GM19328 (cell line): ENCODE results near the gene SART3.
"Not testable (repeated sequence)": the region's sequence is repeated elsewhere in the genome, so short reads cannot be mapped to it uniquely, and the experiment has no call there.

Source experiments
- ATAC-seq: cut with Tn5 transposase; IDR thresholded peaks from one replicate; pipeline ENCODE4 v1.9.1; 2021; ENCODE audit warnings: mild to moderate bottlenecking, moderate library complexity; ENCODE audit not compliant: unreplicated experiment

The SART3 gene

DNA sequence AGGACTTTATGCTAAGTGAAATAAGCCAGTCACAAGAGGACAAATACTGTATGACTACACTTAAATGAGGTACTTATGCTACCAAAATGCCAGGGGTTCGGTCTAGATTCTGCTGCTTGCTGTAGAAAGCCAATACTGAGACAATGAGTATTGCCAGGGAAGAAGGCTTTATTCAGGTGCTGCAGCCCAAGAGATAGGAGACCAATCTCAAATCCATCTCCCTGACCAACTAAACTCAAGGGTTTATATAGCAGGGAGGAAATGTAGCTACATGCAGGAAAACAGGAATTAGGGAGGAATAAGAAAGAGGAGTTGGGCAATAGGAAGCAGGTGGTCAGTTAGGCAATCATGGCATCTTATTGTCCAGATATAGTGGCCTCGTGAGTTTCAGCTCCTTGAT, 58.1 kb downstream of the SART3 start:
- no peak for ATAC-seq

DNA sequence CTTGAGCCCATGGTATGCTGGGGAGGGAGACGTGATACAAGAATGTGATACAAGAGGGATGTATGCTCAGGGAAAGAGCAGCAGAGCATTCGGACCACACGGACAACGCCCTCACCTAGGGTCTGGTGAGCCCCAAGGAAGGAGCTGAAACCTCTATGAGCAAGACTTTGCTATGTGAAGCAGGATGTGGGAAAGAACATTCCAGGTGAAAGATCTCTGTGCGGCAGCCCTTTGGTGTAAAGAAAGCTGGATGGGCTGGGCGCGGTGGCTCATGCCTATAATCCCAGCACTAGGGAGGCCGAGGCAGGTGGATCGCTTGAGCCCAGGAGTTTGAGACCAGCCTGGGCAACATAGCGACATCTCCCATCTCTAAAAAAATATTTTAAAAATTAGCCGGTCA, 62.8 kb downstream of the SART3 start:
- no peak for ATAC-seq

DNA sequence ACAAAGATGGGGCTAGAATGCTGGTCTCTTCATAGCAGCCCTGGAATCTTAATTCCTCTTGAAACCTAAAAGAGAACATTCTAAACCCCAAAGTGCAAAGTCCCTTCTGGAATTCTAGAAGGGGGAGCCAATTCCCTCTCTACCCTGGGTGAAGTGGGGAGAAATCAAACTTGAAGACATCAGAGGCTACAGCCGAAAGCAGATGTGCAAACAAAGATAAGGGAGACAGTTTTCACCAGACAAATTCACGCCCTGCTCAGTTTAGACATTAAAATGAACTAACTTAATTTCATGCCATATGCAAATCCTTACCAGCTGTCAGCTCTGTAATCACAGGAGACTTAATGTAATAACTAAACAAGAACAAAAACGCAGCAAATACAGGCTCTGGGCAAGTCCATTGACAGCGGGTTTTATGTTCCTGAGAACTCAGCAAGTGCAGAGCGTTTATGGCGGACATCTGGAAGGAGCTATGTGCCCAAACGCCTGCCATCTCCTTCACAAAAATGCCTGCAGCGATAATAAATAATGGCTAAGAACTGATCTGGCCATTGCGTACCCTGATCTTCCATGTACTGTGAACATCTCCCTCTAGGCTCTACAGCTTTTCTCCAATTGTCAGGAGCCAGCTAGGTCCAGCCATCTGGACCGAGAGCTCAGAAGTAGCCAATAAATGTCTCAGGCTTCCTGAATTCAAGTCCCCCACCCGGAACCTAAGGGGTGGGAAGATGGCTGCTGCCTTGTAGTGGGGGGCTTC, 65.0 kb downstream of the SART3 start:
- no peak for ATAC-seq

DNA sequence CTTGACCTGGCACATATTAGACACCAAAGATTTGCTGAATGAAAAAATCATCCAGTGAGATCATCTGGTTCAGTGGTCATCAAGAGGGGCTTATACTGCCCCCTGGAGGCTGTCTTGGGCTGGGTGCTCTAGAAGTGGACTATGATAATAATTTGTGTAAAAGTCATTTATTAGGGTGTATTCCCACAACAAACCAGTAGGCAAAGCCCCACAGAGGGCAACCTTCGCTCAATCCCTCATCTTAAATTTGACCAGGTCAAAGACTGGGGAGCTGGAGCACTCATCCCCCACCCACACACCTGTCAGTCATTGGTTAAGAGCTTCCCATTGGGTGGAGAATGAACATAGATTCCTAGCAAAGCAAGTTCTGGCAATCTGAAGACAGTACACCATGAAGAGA, 65.9 kb downstream of the SART3 start:
- ATAC-seq, result no peak

DNA sequence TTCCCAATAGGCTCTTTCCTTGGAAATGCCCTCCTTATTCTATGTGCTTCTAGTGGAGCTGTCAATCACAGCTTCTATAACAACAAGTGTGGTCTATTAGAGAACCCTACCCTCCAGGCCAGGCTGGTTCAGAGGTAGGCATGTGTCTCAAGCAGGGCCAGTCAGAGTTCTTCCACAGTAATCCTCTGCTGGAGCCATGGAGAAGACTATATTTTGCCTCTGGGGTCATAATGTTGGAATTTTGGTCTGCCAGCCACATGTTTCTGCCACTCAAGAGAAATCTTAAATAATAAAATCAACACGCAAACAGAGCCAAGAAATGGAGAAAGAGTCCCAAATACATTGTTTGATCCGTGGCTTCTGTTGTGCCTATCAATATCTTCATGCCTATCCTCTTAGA, 69.7 kb downstream of the SART3 start:
- no peak for ATAC-seq

DNA sequence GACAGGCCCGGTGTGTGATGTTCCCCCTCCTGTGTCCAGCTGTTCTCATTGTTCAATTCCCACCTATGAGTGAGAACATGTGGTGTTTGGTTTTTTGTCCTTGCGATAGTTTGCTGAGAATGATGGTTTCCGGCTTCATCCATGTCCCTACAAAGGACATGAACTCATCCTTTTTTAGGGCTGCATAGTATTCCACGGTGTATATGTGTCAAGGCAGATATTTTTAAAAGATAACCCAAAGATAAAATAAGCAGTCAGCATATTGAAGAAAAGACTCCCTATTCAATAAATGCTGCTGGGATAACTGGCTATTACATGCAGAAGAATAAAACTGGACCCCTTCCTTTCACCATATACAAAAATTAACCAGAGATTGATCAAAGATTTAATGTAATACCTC, 73.9 kb downstream of the SART3 start:
- not testable (repeated sequence) for ATAC-seq

DNA sequence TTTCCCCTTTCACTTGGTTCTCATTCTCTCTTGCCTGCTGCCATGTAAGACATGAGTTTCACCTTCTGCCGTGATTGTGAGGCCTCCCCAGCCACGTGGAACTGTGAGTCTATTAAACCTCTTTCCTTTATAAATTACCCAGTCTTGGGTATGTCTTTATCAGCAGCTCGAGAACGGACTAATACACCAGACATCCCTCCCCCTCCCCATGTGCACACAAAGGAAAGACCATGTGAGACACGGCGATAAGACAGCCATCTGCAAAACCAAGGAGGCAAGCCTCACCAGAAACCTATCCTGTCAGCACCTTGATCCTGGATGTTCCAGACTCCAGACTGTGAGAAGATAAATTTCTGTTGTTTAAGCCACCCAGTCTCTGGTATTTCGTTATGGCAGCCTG, 75.6 kb downstream of the SART3 start:
- ATAC-seq, result not testable (repeated sequence)

DNA sequence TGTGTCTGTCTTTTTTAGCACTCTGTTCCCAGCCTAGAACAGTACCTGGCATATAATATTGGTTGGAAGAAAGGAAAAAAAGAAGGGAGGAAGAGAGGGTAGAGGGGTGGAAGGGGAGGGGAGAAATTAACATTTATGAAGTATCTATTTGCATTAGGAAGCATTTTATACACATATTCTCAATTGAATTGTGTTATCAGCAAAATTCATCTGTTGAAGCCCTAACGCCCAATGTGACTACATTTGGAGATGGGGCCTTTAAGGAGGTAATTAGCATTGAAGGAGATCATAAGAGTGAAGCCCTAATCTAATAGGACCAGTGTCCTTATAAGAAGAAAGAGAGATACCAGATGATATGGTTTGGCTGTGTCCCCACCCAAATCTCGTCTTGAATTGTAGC, 76.1 kb downstream of the SART3 start:
- no peak for ATAC-seq

DNA sequence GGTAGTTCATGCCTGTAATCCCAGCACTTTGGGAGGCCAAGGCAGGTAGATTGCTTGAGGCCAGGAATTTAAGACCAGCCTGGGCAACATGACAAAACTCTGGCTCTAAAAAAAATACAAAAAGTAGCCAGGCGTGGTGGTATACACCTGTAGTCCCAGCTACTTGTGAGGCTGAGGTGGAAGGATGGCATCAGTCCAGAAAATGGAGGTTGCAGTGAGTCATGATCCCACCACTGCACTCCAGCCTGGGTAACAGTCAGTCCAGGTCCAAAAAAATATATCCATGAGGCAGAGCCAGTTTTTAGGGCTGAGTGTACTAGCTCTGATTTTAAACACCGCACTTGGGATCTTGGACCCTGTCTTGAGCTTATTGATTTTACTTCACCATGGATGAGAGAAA, 76.5 kb downstream of the SART3 start:
- ATAC-seq, result no peak

DNA sequence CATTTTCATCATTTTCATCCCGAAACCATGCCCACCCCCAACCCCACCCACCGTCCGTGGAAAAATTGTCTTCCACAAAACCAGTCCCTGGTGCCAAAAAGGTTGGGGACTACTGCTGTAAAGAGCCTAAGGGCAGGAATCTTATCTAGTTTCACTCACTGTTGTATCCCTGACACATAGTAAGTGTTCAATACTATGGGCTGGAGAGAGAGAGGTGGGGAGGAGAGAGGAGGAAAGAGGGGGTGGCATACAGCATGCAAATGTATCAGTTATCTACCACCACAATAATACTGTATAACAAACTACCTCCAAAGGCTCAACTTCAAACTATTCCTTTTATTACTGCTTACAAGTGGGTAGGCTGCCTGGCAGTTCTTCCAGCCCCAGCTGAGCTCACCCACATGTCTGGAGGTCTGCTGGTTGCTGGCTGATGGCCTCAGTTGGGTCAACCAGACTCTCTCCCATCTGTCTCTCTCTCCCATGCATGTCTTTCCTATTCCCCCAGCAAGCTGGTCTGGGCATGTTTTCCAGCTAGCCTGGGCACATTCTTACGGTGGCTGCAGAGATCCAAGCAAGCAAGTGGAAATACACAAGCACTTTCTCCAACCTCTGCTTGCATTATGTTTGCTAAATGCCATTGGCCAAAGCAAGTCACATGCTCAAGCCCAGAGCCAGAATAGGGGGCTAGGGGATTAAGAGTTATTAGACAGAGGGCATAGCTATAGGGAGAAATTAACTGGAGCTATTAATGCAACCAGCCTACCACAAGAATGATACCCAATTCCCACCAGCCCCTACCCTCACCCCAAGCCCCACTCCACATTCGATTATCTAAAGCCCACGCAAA, 77.5 kb downstream of the SART3 start:
- no peak for ATAC-seq

DNA sequence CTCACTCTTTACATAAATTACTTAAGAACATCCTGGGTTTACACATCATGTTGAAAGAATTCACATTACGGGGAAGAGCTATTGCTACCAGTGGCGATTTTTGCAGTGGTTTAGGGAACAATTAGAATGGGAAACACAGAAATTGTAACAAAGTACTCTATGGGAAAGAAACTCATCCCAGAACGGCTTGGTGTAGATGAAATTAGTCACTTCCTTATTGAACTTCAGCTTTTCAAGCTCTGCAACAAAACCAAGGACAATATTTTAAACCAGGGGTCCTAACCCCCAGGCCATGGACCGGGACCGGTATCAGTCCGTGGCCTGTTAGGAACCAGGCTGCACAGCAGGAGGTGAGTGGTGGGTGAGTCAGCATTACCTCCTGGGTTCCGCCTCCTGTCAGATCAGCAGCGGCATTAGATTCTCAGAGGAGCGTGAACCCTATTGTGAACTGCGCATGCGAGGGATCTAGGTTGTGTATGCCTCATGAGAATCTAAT, 78.2 kb downstream of the SART3 start:
- no peak for ATAC-seq

DNA sequence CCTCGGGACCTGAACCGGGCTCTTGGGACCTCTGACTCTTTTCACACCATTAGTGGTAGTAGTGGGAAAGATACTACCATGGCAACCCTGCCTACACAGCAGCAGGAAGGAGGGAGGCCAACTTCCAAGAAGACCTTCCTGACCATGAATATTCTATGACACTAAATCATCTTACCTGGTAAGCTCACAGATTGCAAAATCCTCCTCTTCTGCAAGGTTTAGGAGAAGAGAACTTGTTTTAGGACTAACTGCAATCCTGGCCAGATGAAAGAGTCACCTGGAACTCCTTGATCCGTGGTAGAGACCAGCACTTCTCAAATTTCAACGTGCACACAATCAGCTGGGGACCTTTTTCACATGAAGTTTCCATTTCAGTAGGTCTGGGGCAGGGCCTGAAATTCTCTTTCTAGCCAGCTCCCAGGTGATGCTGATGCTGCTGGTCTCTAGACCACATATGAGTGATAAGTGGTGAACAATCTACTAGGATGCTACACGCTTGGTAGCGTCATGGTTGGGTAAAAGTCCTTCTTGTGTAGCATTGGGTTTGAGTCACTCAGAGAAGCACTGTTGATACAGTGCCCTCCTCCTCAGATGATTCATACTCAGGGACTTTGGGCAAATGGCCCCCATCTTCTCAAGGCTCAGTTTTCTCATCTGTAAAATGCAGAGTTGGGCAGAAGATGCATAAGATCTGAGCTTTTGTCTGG, 81.5 kb downstream of the SART3 start:
- ATAC-seq, result no peak

DNA sequence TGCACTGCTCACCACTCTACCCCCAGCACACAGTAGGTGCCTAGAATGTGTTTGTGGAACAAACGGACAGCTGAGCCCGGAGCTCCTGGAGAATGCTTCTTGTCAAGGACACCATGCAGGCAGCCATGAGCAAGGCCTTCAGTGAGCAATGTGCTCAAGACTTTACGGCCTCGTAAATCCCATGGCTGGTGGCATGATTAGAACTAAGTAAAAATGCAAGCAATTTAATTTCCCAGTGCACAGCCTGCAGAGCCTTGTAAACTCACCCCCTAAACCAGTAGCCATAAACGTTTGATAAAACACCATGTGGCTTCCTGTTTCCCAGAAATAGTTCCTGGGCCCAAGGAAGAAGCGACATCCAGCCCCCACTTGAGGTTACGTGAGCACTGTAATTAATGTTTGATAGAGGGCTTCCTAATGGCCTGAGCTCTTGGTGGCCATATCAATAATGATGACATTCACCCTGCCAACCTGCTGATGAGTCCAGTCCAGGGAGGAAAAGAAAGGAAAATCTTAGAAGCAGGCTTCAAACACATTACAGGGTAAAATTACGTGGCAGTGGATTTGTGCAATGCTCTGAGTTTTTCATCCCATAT, 82.3 kb downstream of the SART3 start:
- no peak for ATAC-seq

DNA sequence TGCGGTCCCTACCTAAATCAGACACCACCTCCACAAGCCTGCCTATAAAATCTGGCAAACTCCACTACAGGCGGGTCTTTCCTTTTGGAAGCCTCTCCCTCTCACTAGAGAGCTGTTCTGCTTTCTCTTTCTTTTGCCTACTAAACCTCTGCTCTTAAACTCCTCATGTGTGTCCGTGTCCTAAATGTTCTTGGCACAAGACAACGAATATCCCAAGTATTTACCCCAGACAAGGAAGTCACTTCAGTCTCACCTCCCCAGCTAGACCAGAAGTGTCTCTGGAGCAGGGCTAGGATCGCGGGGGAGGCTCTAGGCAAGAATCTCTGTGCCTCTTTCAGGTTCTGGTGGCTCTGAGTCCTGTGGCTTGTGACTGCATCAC, 83.1 kb downstream of the SART3 start:
- no peak for ATAC-seq

DNA sequence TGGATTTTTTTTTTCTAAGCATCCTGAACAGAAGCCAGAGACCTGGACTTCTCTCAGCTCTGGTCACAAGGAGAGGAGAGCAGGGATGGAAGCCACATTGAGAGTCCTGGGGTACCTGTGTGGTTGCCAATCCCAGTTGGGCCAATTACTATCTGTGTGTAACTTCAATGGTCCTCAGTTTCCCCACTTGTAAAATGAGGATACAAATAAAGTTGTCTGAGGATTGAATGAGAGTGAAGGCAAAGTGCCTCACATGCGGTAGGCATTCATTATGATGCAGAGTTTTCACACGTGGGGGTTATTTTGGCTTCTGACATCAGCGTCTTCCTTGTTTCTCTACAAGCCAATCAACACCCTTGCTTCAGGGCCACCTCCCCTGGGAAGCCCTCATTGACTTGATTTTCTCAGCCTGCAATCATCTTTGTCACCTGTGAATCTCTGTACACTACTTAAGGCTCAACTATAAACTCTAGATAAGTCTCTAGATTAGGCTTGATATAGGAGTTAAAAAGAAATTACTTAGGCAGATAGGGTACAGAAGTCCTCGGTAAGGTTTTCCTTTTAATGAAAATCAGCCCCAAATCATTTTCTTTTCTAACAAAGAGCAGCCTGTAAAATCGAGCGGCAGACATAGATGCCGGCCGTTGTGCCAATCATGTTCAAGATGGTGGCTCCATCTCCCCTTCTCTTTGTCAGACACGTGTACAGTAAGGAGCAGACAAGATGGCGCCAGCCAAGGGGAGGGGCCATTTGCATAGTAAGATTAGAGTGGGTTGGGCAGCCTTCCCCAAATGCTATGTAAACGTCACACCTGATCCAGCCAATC, 83.7 kb downstream of the SART3 start:
- no peak for ATAC-seq

DNA sequence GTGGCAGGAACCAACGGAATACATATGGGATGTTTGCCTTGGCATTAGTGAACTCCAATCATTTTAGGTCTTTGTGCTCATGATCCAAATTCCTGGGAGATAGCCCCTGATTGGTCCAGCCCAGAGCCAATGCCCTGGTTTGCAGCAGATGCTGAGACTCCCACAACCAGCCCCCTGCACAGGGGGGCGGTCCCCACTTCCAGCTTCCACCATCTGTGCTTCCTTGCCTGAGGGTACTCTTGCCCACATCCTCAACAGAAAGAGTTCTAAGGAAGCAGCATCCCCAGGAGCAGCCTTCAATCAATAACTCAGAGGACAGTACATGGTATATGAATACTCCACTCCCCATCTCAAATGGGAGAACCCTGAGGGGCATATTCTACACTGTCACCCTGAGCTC, 85.6 kb downstream of the SART3 start:
- ATAC-seq, result no peak

DNA sequence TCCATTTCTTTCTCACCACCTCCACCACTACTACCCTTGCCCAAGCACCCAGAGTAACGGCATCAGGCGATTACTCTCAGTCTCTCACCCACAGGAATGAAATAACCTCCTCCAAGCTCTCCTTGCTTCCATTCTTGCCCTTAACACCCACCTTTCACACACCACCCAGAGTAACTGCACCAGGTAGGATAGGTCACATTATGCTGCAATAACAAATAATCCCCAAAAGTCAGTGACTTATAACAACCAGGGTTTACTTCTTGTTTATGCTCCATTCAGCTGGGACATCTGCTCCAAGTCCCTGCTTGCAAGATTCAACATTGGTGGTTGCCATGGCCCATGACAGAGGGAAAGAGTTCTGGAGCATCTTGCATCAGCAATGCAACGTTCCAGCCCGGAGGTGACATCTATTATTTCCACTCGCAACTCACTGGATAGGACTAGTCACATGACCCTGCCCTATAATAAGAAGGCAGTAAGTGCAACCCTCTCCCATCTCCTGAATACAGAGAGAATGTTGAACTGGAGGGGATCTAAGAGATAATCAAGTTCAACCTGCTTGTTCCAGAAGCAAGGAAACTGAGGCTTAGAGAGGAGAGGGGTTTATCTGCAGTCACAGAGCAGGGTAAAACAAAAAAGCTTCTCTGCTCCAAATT, 87.4 kb downstream of the SART3 start:
- ATAC-seq, result no peak
